ENCODE results near the gene CHI3L2. TPM values are rescaled to one million over a fixed set of nuclear protein-coding genes. Genes with fewer than 3 reads are reported as not detected.

The CHI3L2 gene
- total RNA-seq, 1 donor from 2014 or later: not detected

GRCh38 chr1:111202707-111203623 lies 24.5 kb upstream of the CHI3L2 start:
- H3K4me1 Mint-ChIP-seq (ENCODE audit: unreplicated experiment): peaks cover 3% of the 10 kb centered on the region
- no peaks in the 10 kb centered on the region for H3K9me3 Mint-ChIP-seq (ENCODE audit: unreplicated experiment)
- H3K36me3 Mint-ChIP-seq (ENCODE audit: unreplicated experiment): no peaks in the 10 kb centered on the region
- no peak overlapping the region for H3K4me3 Mint-ChIP-seq (ENCODE audit: unreplicated experiment)
- peak; percentile 62 for DNase-seq (ENCODE audit: extremely low spot score, unreplicated experiment)
- H3K27me3 Mint-ChIP-seq (ENCODE audit: unreplicated experiment): peaks cover 26% of the 10 kb centered on the region
- H3K27ac Mint-ChIP-seq (ENCODE audit: unreplicated experiment): no peak overlapping the region
- TF ChIP-seq, protein P1, sequence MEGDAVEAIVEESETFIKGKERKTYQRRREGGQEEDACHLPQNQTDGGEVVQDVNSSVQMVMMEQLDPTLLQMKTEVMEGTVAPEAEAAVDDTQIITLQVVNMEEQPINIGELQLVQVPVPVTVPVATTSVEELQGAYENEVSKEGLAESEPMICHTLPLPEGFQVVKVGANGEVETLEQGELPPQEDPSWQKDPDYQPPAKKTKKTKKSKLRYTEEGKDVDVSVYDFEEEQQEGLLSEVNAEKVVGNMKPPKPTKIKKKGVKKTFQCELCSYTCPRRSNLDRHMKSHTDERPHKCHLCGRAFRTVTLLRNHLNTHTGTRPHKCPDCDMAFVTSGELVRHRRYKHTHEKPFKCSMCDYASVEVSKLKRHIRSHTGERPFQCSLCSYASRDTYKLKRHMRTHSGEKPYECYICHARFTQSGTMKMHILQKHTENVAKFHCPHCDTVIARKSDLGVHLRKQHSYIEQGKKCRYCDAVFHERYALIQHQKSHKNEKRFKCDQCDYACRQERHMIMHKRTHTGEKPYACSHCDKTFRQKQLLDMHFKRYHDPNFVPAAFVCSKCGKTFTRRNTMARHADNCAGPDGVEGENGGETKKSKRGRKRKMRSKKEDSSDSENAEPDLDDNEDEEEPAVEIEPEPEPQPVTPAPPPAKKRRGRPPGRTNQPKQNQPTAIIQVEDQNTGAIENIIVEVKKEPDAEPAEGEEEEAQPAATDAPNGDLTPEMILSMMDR (IDR thresholded peaks at IDR 0.05): no peak

DNA sequence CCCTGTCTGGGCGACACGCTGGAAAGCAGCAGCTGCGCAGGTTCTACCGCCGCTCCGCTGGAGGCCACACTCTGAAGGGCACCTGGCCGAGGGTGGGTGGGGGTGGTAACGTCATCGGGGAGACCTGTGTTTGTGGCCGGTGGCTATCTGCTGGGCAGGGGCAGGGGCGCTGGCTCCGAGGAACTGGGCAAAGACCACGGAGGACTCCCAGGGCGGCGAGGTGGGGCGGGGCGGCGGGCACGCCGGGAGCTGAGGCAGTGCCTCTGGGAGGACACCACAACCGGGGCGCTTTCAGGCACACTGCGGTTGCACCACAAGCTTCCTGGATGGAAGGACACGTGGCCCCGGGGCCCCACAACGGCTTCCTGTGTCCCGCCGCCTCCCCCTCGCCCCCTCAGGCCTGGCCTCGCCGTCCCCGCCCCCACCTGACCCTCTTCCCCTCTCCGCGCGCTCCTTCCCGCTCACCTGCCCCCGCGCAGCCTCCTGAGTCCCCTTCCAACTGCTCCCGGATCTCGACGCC lies 23.8 kb upstream of the CHI3L2 start:
- peaks cover 3% of the 10 kb centered on the region for H3K4me1 Mint-ChIP-seq (ENCODE audit: unreplicated experiment)
- peak overlapping the region; percentile 30 for H3K4me3 Mint-ChIP-seq (ENCODE audit: unreplicated experiment)
- H3K9me3 Mint-ChIP-seq (ENCODE audit: unreplicated experiment): no peaks in the 10 kb centered on the region
- peaks cover 33% of the 10 kb centered on the region for H3K27me3 Mint-ChIP-seq (ENCODE audit: unreplicated experiment)
- peak; percentile 82 for DNase-seq (ENCODE audit: extremely low spot score, unreplicated experiment)
- no peaks in the 10 kb centered on the region for H3K36me3 Mint-ChIP-seq (ENCODE audit: unreplicated experiment)
- no peak overlapping the region for H3K27ac Mint-ChIP-seq (ENCODE audit: unreplicated experiment)
- TF ChIP-seq, protein P1 (IDR thresholded peaks at IDR 0.05): no peak

- peaks cover 34% of the 10 kb centered on the region for H3K27me3 Mint-ChIP-seq (ENCODE audit: unreplicated experiment)
- no peak overlapping the region for H3K27ac Mint-ChIP-seq (ENCODE audit: unreplicated experiment)
- H3K36me3 Mint-ChIP-seq (ENCODE audit: unreplicated experiment): no peaks in the 10 kb centered on the region
- peaks cover 3% of the 10 kb centered on the region for H3K4me1 Mint-ChIP-seq (ENCODE audit: unreplicated experiment)
- TF ChIP-seq, protein P1 (IDR thresholded peaks at IDR 0.05): no peak
- H3K4me3 Mint-ChIP-seq (ENCODE audit: unreplicated experiment): peak overlapping the region; percentile 60
- peak; percentile 79 for DNase-seq (ENCODE audit: extremely low spot score, unreplicated experiment)
- no peaks in the 10 kb centered on the region for H3K9me3 Mint-ChIP-seq (ENCODE audit: unreplicated experiment)
Measured at GRCh38 chr1:111204201-111204982, 23.1 kb upstream of the CHI3L2 start.

DNA sequence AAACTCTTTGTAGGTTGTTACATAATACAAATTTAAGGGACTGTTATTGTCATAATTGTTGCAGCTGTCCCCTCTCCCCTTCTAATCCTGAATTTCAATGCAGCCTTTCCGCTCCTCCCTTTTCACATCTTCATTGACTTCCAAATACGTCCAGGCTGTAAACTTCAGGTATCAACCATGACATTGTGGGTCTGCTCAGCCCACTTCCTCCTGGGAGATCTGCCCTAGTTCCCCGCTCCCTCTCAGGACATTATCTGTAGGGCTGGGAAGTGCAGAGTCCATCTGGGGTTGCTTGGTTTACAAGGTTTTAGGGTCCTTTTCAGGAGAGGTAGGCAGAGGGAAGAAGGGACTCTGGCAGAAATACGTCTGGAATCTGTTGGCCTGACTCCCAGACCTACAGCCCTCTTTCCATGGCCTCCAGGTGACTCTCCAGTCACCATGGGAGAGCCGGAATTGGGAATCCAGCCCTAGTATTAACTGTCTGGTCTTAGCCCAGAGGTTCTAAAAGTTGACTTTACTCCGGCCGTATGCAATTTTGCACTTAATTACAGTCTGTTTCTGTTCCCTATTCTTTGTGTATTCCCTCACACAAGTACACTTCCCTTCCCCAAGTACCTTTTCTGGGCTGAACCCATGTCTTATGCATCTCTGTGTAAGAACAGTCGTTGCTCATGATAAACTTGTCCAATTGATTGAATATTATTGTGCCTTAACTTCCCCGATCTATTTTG lies 22.4 kb upstream of the CHI3L2 start:
- no peak for DNase-seq (ENCODE audit: extremely low spot score, unreplicated experiment)
- Mint-ChIP-seq H3K27ac (ENCODE audit: unreplicated experiment) (no peak overlapping the region), H3K36me3 (ENCODE audit: unreplicated experiment) (no peaks in the 10 kb centered on the region), H3K4me3 (ENCODE audit: unreplicated experiment) (peak overlapping the region; percentile 60), H3K27me3 (ENCODE audit: unreplicated experiment) (peaks cover 41% of the 10 kb centered on the region), H3K9me3 (ENCODE audit: unreplicated experiment) (no peaks in the 10 kb centered on the region), H3K4me1 (ENCODE audit: unreplicated experiment) (peaks cover 3% of the 10 kb centered on the region)
- TF ChIP-seq, protein P1 (IDR thresholded peaks at IDR 0.05): no peak
